HEK293 (cell line): ENCODE results near the gene IGFBP5.

ENCODE experiments used
- CTCF ChIA-PET: fragments of 350-600 bp; formaldehyde crosslinking; extraction: SDS; loops from one replicate; lab custom pipeline; 2021; ENCODE audit warnings: antibody characterized with exemption; lab: Yijun Ruan, JAX
- POLR2A ChIA-PET: fragments of 300-600 bp; formaldehyde crosslinking; extraction: SDS; loops from one replicate; lab custom pipeline; 2020; ENCODE audit warnings: antibody characterized with exemption, inconsistent platforms; lab: Yijun Ruan, JAX
- H3K27ac ChIP-seq: fragments of 200-500 bp; sonication (Bioruptor generic); 2 replicates; pipeline ENCODE4 v1.5.1; 2014; ENCODE audit warnings: low read depth, low read length, control low read depth, inconsistent platforms; ENCODE audit errors: extremely low read depth
- H3K36me3 ChIP-seq, 2 experiments: fragments of 200-500 bp in 1 of 2; sonication (Bioruptor generic) in 1 of 2; 1 replicate in 1 of 2; 2 replicates in 1 of 2; pipeline ENCODE4 v1.5.1; 2014 to 2017; ENCODE audit warnings: inconsistent platforms in 2 of 2, low read length in 2 of 2; ENCODE audit not compliant: control insufficient read depth in 2 of 2, insufficient read depth in 1 of 2
- H3K4me1 ChIP-seq: fragments of 200-500 bp; sonication (Bioruptor generic); 2 replicates; pipeline ENCODE4 v1.5.1; 2014; ENCODE audit warnings: mild to moderate bottlenecking, low read length, inconsistent platforms; ENCODE audit not compliant: control insufficient read depth, insufficient read depth
- H3K4me3 ChIP-seq: 2 replicates; pipeline ENCODE4 v1.5.1; 2011; ENCODE audit warnings: low read depth, mild to moderate bottlenecking, control low read depth, low read length, moderate library complexity
- H3K9me3 ChIP-seq: fragments of 200-500 bp; sonication (Bioruptor generic); 2 replicates; pipeline ENCODE4 v1.5.1; 2014; ENCODE audit warnings: low read depth, low read length, inconsistent platforms; ENCODE audit not compliant: control insufficient read depth, insufficient read depth
- AEBP2 ChIP-seq: fragments of 450-650 bp; formaldehyde crosslinking; IDR thresholded peaks from 2 replicates; pipeline ENCODE4 v1.5.1; 2016; ENCODE audit warnings: missing biosample characterization, missing genetic modification characterization, borderline replicate concordance
- HIC1 ChIP-seq: fragments of 450-650 bp; formaldehyde crosslinking; IDR thresholded peaks from 2 replicates; pipeline ENCODE4 v1.5.1; 2016; ENCODE audit warnings: missing biosample characterization, missing genetic modification characterization
- MZF1 ChIP-seq: fragments of 450-650 bp; formaldehyde crosslinking; IDR thresholded peaks from 2 replicates; pipeline ENCODE4 v1.5.1; 2017; ENCODE audit warnings: missing biosample characterization, missing genetic modification characterization, borderline replicate concordance
- SALL2 ChIP-seq: fragments of 450-650 bp; formaldehyde crosslinking; IDR thresholded peaks from 2 replicates; pipeline ENCODE4 v1.5.0; 2017; ENCODE audit warnings: missing biosample characterization, mild to moderate bottlenecking, missing genetic modification characterization, borderline replicate concordance
- SP3 ChIP-seq: fragments of 450-650 bp; formaldehyde crosslinking; IDR thresholded peaks from 2 replicates; pipeline ENCODE4 v1.5.1; 2016; ENCODE audit warnings: missing biosample characterization, missing genetic modification characterization
- ZBTB48 ChIP-seq: fragments of 450-650 bp; formaldehyde crosslinking; IDR thresholded peaks from 2 replicates; pipeline ENCODE4 v1.5.1; 2016; ENCODE audit warnings: missing biosample characterization, missing genetic modification characterization
- ZFP69B ChIP-seq: fragments of 450-650 bp; formaldehyde crosslinking; IDR thresholded peaks from 2 replicates; pipeline ENCODE4 v1.5.1; 2016; ENCODE audit warnings: missing biosample characterization, missing genetic modification characterization
- ZNF10 ChIP-seq: fragments of 450-650 bp; formaldehyde crosslinking; IDR thresholded peaks from 2 replicates; pipeline ENCODE4 v1.5.1; 2017; ENCODE audit warnings: missing biosample characterization, missing genetic modification characterization
- ZNF132 ChIP-seq: fragments of 450-650 bp; formaldehyde crosslinking; IDR thresholded peaks from 2 replicates; pipeline ENCODE4 v1.5.1; 2017; ENCODE audit warnings: missing biosample characterization, missing genetic modification characterization, borderline replicate concordance
- ZNF2 ChIP-seq: fragments of 450-650 bp; formaldehyde crosslinking; IDR thresholded peaks from 2 replicates; pipeline ENCODE4 v1.5.1; 2016; ENCODE audit warnings: missing biosample characterization, missing genetic modification characterization
- ZNF426 ChIP-seq: fragments of 450-650 bp; formaldehyde crosslinking; IDR thresholded peaks from 2 replicates; pipeline ENCODE4 v1.5.1; 2017; ENCODE audit warnings: missing biosample characterization, missing genetic modification characterization, mild to moderate bottlenecking, inconsistent platforms, moderate library complexity
- ZNF623 ChIP-seq: fragments of 450-650 bp; formaldehyde crosslinking; IDR thresholded peaks from 2 replicates; pipeline ENCODE4 v1.5.1; 2016; ENCODE audit warnings: missing biosample characterization, missing genetic modification characterization
- ZNF664 ChIP-seq: fragments of 450-650 bp; formaldehyde crosslinking; IDR thresholded peaks from 2 replicates; pipeline ENCODE4 v1.5.1; 2016; ENCODE audit warnings: missing biosample characterization, missing genetic modification characterization
- ZNF701 ChIP-seq: fragments of 450-650 bp; formaldehyde crosslinking; IDR thresholded peaks from 2 replicates; pipeline ENCODE4 v1.5.1; 2016; ENCODE audit warnings: missing biosample characterization, missing genetic modification characterization
- ZNF768 ChIP-seq: fragments of 450-650 bp; formaldehyde crosslinking; IDR thresholded peaks from 2 replicates; pipeline ENCODE4 v1.5.1; 2018; ENCODE audit warnings: missing biosample characterization, mild to moderate bottlenecking, missing genetic modification characterization
- ZSCAN16 ChIP-seq: fragments of 450-650 bp; formaldehyde crosslinking; IDR thresholded peaks from 2 replicates; pipeline ENCODE4 v1.5.1; 2016; ENCODE audit warnings: missing biosample characterization, missing genetic modification characterization
- ZSCAN30 ChIP-seq: fragments of 450-650 bp; IDR thresholded peaks from 2 replicates; pipeline ENCODE4 v1.5.1; 2018; ENCODE audit warnings: missing biosample characterization, mild to moderate bottlenecking, missing genetic modification characterization, moderate library complexity
- ZXDB ChIP-seq: fragments of 450-650 bp; formaldehyde crosslinking; IDR thresholded peaks from 2 replicates; pipeline ENCODE4 v1.5.1; 2016; ENCODE audit warnings: missing biosample characterization, missing genetic modification characterization
- TF ChIP-seq, protein P1 (sequence below): fragments of 450-650 bp; formaldehyde crosslinking; IDR thresholded peaks from 2 replicates; pipeline ENCODE4 v1.5.1; 2016; ENCODE audit warnings: missing biosample characterization, missing genetic modification characterization
- TF ChIP-seq, protein P2 (sequence below): fragments of 450-650 bp; formaldehyde crosslinking; IDR thresholded peaks from 2 replicates; pipeline ENCODE4 v1.5.1; 2016; ENCODE audit warnings: missing biosample characterization, missing genetic modification characterization, low read depth
- TF ChIP-seq, protein P3 (sequence below): fragments of 450-650 bp; formaldehyde crosslinking; IDR thresholded peaks from 2 replicates; pipeline ENCODE4 v1.5.1; 2016; ENCODE audit warnings: missing biosample characterization, missing genetic modification characterization

Gene IGFBP5

DNA sequence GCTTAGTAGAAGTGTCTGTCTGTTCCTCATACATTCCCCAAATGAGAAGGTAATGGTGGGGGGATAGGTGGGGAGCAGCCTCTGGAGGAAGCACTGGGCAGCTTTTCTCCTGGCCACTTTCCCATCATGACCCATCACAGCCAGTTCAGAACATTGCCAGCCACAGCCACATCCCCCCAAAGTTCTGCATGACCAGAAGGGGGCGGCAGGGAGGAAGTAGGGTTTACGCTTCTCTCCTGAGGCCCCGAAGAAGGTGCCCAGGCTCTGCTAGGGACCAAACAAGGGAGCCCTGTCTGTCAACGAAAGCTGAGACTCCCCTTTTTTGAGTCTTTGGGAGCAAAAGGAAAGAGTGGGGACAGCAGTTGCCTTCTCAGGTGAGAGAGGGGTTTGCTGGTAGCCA, 7.7 kb downstream of the IGFBP5 start:
- Histone ChIP-seq H3K9me3 (no peaks in the 10 kb centered on the region), H3K4me3 (no peak overlapping the region), H3K4me1 (peaks cover 10% of the 10 kb centered on the region), H3K27ac (no peak overlapping the region), H3K36me3 (peaks cover 0 to 15% of the 10 kb centered on the region in 2 experiments; a peak in 2 of 3 replicates)
- ChIA-PET POLR2A (no interaction called here), CTCF (interaction anchor here (0.6 to 2.5 kb wide), 9 partner anchors 8 to 823 kb away, joined by 3 to 13 read pairs (median 4); partner anchors contain the start of gene IGFBP5)
- TF ChIP-seq ZNF768 (tag by site-specific recombination) (no peak), ZNF132 (tag by site-specific recombination) (no peak), ZSCAN16 (tag by site-specific recombination) (no peak), ZNF623 (no peak), ZNF664 (tag by site-specific recombination) (no peak), ZXDB (tag by site-specific recombination) (no peak), ZBTB48 (tag by site-specific recombination) (0 out of 2 replicates have a peak, but pooled peaks have one; percentile 30), ZNF426 (tag by site-specific recombination) (no peak), AEBP2 (tag by site-specific recombination) (no peak), SP3 (tag by site-specific recombination) (no peak)
- TF ChIP-seq, protein P1, sequence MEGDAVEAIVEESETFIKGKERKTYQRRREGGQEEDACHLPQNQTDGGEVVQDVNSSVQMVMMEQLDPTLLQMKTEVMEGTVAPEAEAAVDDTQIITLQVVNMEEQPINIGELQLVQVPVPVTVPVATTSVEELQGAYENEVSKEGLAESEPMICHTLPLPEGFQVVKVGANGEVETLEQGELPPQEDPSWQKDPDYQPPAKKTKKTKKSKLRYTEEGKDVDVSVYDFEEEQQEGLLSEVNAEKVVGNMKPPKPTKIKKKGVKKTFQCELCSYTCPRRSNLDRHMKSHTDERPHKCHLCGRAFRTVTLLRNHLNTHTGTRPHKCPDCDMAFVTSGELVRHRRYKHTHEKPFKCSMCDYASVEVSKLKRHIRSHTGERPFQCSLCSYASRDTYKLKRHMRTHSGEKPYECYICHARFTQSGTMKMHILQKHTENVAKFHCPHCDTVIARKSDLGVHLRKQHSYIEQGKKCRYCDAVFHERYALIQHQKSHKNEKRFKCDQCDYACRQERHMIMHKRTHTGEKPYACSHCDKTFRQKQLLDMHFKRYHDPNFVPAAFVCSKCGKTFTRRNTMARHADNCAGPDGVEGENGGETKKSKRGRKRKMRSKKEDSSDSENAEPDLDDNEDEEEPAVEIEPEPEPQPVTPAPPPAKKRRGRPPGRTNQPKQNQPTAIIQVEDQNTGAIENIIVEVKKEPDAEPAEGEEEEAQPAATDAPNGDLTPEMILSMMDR (tag by site-specific recombination): peak; percentile 34; the same call in 1 of the 2 replicates
- TF ChIP-seq, protein P2, sequence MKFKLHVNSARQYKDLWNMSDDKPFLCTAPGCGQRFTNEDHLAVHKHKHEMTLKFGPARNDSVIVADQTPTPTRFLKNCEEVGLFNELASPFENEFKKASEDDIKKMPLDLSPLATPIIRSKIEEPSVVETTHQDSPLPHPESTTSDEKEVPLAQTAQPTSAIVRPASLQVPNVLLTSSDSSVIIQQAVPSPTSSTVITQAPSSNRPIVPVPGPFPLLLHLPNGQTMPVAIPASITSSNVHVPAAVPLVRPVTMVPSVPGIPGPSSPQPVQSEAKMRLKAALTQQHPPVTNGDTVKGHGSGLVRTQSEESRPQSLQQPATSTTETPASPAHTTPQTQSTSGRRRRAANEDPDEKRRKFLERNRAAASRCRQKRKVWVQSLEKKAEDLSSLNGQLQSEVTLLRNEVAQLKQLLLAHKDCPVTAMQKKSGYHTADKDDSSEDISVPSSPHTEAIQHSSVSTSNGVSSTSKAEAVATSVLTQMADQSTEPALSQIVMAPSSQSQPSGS (tag by site-specific recombination): no peak

DNA sequence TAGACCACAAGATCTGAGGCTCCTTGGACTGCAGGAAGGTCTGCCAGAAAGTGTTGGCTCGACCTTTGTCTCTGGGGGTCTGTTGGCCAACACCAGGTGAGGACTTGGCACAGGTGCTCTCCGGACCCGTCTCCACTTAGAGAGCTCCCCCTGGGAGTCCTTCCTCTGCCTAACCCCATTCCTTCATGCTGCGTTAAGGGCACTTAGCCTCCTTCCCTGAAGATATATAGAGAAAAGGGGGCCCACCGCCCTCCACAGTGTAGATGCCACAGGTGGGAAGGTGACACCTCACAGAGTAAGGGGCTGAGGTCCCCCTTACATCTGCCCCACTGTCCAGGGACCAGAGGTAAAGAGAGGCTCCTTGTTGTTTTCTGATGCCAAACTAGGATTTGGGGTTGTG, 8.2 kb downstream of the IGFBP5 start:
- H3K4me3 ChIP-seq: no peak overlapping the region
- H3K9me3 ChIP-seq: no peaks in the 10 kb centered on the region
- ChIA-PET POLR2A (no interaction called here), CTCF (interaction anchor here (0.6 to 2.5 kb wide), 10 partner anchors 9 to 824 kb away, joined by 3 to 13 read pairs (median 4); partner anchors contain the start of gene IGFBP5)
- peaks cover 13% of the 10 kb centered on the region for H3K4me1 ChIP-seq
- H3K36me3 ChIP-seq: peaks cover 0 to 15% of the 10 kb centered on the region in 2 experiments; a peak in 2 of 3 replicates
- no peak overlapping the region for H3K27ac ChIP-seq
- TF ChIP-seq ZXDB (tag by site-specific recombination): no peak
- TF ChIP-seq MZF1: no peak
- TF ChIP-seq ZNF701: no peak
- TF ChIP-seq, protein P3, sequence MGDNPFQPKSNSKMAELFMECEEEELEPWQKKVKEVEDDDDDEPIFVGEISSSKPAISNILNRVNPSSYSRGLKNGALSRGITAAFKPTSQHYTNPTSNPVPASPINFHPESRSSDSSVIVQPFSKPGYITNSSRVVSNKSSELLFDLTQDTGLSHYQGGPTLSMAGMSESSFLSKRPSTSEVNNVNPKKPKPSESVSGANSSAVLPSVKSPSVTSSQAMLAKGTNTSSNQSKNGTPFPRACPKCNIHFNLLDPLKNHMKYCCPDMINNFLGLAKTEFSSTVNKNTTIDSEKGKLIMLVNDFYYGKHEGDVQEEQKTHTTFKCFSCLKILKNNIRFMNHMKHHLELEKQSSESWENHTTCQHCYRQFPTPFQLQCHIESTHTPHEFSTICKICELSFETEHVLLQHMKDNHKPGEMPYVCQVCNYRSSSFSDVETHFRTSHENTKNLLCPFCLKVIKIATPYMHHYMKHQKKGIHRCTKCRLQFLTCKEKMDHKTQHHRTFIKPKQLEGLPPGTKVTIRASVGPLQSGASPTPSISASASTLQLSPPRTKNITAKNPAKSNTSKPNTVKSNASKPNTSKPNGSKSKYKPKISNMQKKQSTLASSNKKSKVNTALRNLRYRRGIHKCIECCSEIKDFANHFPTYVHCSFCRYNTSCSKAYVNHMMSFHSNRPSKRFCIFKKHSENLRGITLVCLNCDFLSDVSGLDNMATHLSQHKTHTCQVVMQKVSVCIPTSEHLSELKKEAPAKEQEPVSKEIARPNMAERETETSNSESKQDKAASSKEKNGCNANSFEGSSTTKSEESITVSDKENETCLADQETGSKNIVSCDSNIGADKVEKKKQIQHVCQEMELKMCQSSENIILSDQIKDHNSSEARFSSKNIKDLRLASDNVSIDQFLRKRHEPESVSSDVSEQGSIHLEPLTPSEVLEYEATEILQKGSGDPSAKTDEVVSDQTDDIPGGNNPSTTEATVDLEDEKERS: no peak
- no peak for TF ChIP-seq SALL2 (tag by site-specific recombination)
- no peak for TF ChIP-seq SP3 (tag by site-specific recombination)
- no peak for TF ChIP-seq ZNF10 (tag by site-specific recombination)
- no peak for TF ChIP-seq HIC1 (tag by site-specific recombination)
- TF ChIP-seq ZFP69B: no peak
- no peak for TF ChIP-seq ZSCAN30 (tag by site-specific recombination)
- TF ChIP-seq ZNF768 (tag by site-specific recombination): no peak
- no peak for TF ChIP-seq ZNF2 (tag by site-specific recombination)
